Natural killer cell treated with Interleukin-12 subunit alpha and Interleukin-12 subunit beta and Interleukin-15 and Interleukin-18, amount 100 ng/mL, for 72 hours (primary cell): Measurements from ENCODE around the gene NCBP3. TPM values are rescaled to one million over a fixed set of nuclear protein-coding genes. Genes with fewer than 3 reads are reported as not detected.
A peak's percentile ranks its signal among the peaks of the same experiment; 100 is the strongest.

Experiments used
- ATAC-seq, 2 donors: fragments of 150-1000 bp; cut with Tn5 transposase in 1 of 2; sonication (Bioruptor Pico), chemical (Tn5 transposase) in 1 of 2; 2 replicates each; pipeline ENCODE4 v1.10.0; 2021
- DNase-seq: peaks from one replicate; pipeline ENCODE4 v3.0.0; 2022; ENCODE audit warnings: low spot score
- H3K27ac Mint-ChIP-seq, 2 donors: 1 replicate in 1 of 2; 2 replicates in 1 of 2; pipeline ENCODE4 v1.8.0; 2022; ENCODE audit warnings: mixed read lengths in 2 of 2, mild to moderate bottlenecking in 1 of 2, moderate library complexity in 1 of 2
- H3K27me3 Mint-ChIP-seq, 2 donors: 1 replicate in 1 of 2; 2 replicates in 1 of 2; pipeline ENCODE4 v1.8.0; 2022; ENCODE audit warnings: mixed read lengths in 2 of 2
- H3K36me3 Mint-ChIP-seq: one replicate; pipeline ENCODE4 v1.8.0; 2022; ENCODE audit warnings: mixed read lengths
- H3K4me1 Mint-ChIP-seq, 2 donors: 1 replicate in 1 of 2; 2 replicates in 1 of 2; pipeline ENCODE4 v1.8.0; 2022; ENCODE audit warnings: low read depth in 2 of 2, mixed read lengths in 2 of 2, mild to moderate bottlenecking in 1 of 2
- H3K4me3 Mint-ChIP-seq: one replicate; pipeline ENCODE4 v1.8.0; 2022; ENCODE audit warnings: mixed read lengths
- H3K9me3 Mint-ChIP-seq: 2 replicates; pipeline ENCODE4 v1.8.0; 2022; ENCODE audit warnings: mixed read lengths
- total RNA-seq, 2 donors: library from RNA; stranded (reverse); gene quantifications; one replicate each; pipeline ENCODE4 v1.2.3, GENCODE V29; 2022

Gene NCBP3
- total RNA-seq, 2 donors from 2014 or later: 52.4 to 71.9 TPM

- peak overlapping the region in 1 of 2 donors; percentile 27 for H3K27ac Mint-ChIP-seq
- no peaks in the 10 kb centered on the region for H3K27me3 Mint-ChIP-seq
- H3K4me1 Mint-ChIP-seq: peaks cover 8 to 17% of the 10 kb centered on the region in 2 donors
- ATAC-seq (peak in 1 of 2 donors; percentile 61), DNase-seq (peak; percentile 72)
- no peak overlapping the region for H3K4me3 Mint-ChIP-seq
- no peaks in the 10 kb centered on the region for H3K9me3 Mint-ChIP-seq
- peaks cover 31% of the 10 kb centered on the region for H3K36me3 Mint-ChIP-seq
Measured at GRCh38 chr17:3827124-3827773, 18.8 kb downstream of the NCBP3 start.

GRCh38 chr17:3826191-3826590, 19.9 kb downstream of the NCBP3 start:
- peak overlapping the region in 1 of 2 donors; percentile 32 for H3K27ac Mint-ChIP-seq
- DNase-seq (no peak), ATAC-seq (no peak)
- H3K4me3 Mint-ChIP-seq: no peak overlapping the region
- H3K9me3 Mint-ChIP-seq: no peaks in the 10 kb centered on the region
- peaks cover 8 to 17% of the 10 kb centered on the region in 2 donors for H3K4me1 Mint-ChIP-seq
- H3K27me3 Mint-ChIP-seq: no peaks in the 10 kb centered on the region
- H3K36me3 Mint-ChIP-seq: peaks cover 35% of the 10 kb centered on the region

GRCh38 chr17:3821101-3821500, 24.9 kb downstream of the NCBP3 start:
- DNase-seq (no peak), ATAC-seq (no peak)
- Mint-ChIP-seq H3K36me3 (peaks cover 24% of the 10 kb centered on the region), H3K27me3 (no peaks in the 10 kb centered on the region), H3K4me1 (peaks cover 2 to 8% of the 10 kb centered on the region in 2 donors), H3K9me3 (no peaks in the 10 kb centered on the region), H3K27ac (no peak overlapping the region), H3K4me3 (no peak overlapping the region)

GRCh38 chr17:3818786-3819185, 27.3 kb downstream of the NCBP3 start:
- H3K9me3 Mint-ChIP-seq: no peaks in the 10 kb centered on the region
- ATAC-seq (no peak), DNase-seq (no peak)
- no peak overlapping the region for H3K4me3 Mint-ChIP-seq
- H3K27ac Mint-ChIP-seq: no peak overlapping the region
- H3K27me3 Mint-ChIP-seq: no peaks in the 10 kb centered on the region
- peaks cover 2 to 4% of the 10 kb centered on the region in 2 donors for H3K4me1 Mint-ChIP-seq
- H3K36me3 Mint-ChIP-seq: peaks cover 30% of the 10 kb centered on the region

GRCh38 chr17:3817851-3818605, 28.0 kb downstream of the NCBP3 start:
- H3K9me3 Mint-ChIP-seq: no peaks in the 10 kb centered on the region

GRCh38 chr17:3815925-3816324, 30.1 kb downstream of the NCBP3 start:
- ATAC-seq: no peak
- Mint-ChIP-seq H3K36me3 (peaks cover 29% of the 10 kb centered on the region), H3K4me1 (peaks cover 2 to 4% of the 10 kb centered on the region in 2 donors)

More at GRCh38 chr17:3817851-3818605, 28.0 kb downstream of the NCBP3 start:
- ATAC-seq: no peak
- H3K27me3 Mint-ChIP-seq: no peaks in the 10 kb centered on the region
- DNase-seq: no peak
- peaks cover 2 to 4% of the 10 kb centered on the region in 2 donors for H3K4me1 Mint-ChIP-seq
- H3K36me3 Mint-ChIP-seq: peaks cover 27% of the 10 kb centered on the region
- no peak overlapping the region for H3K27ac Mint-ChIP-seq
- no peak overlapping the region for H3K4me3 Mint-ChIP-seq

GRCh38 chr17:3815122-3815521, 30.9 kb downstream of the NCBP3 start:
- peaks cover 2 to 4% of the 10 kb centered on the region in 2 donors for H3K4me1 Mint-ChIP-seq
- H3K27me3 Mint-ChIP-seq: no peaks in the 10 kb centered on the region
- no peak for ATAC-seq

More at GRCh38 chr17:3815925-3816324, 30.1 kb downstream of the NCBP3 start:
- no peak for DNase-seq
- H3K4me3 Mint-ChIP-seq: no peak overlapping the region
- no peak overlapping the region for H3K27ac Mint-ChIP-seq
- H3K27me3 Mint-ChIP-seq: no peaks in the 10 kb centered on the region
- no peaks in the 10 kb centered on the region for H3K9me3 Mint-ChIP-seq

GRCh38 chr17:3814361-3814760, 31.7 kb downstream of the NCBP3 start:
- H3K27ac Mint-ChIP-seq: no peak overlapping the region
- no peak overlapping the region for H3K4me3 Mint-ChIP-seq
- H3K27me3 Mint-ChIP-seq: no peaks in the 10 kb centered on the region
- ATAC-seq: no peak
- no peaks in the 10 kb centered on the region for H3K9me3 Mint-ChIP-seq
- peaks cover 34% of the 10 kb centered on the region for H3K36me3 Mint-ChIP-seq
- H3K4me1 Mint-ChIP-seq: peaks cover 4 to 8% of the 10 kb centered on the region in 2 donors
- no peak for DNase-seq

More at GRCh38 chr17:3815122-3815521, 30.9 kb downstream of the NCBP3 start:
- Mint-ChIP-seq H3K4me3 (no peak overlapping the region), H3K27ac (no peak overlapping the region), H3K9me3 (no peaks in the 10 kb centered on the region), H3K36me3 (peaks cover 29% of the 10 kb centered on the region)
- no peak for DNase-seq

GRCh38 chr17:3813171-3813570, 32.9 kb downstream of the NCBP3 start:
- Mint-ChIP-seq H3K27me3 (no peaks in the 10 kb centered on the region), H3K27ac (no peak overlapping the region), H3K4me3 (no peak overlapping the region), H3K36me3 (peaks cover 23% of the 10 kb centered on the region), H3K9me3 (no peaks in the 10 kb centered on the region), H3K4me1 (peaks cover 0 to 10% of the 10 kb centered on the region in 2 donors)
- ATAC-seq (no peak), DNase-seq (no peak)

GRCh38 chr17:3812771-3813170, 33.3 kb downstream of the NCBP3 start:
- no peaks in the 10 kb centered on the region for H3K27me3 Mint-ChIP-seq
- H3K9me3 Mint-ChIP-seq: no peaks in the 10 kb centered on the region
- ATAC-seq (no peak), DNase-seq (no peak)
- no peak overlapping the region for H3K4me3 Mint-ChIP-seq
- H3K27ac Mint-ChIP-seq: no peak overlapping the region
- peaks cover 22% of the 10 kb centered on the region for H3K36me3 Mint-ChIP-seq
- peaks cover 0 to 13% of the 10 kb centered on the region in 2 donors for H3K4me1 Mint-ChIP-seq

GRCh38 chr17:3812284-3812683, 33.8 kb downstream of the NCBP3 start:
- Mint-ChIP-seq H3K36me3 (peaks cover 23% of the 10 kb centered on the region), H3K4me1 (peaks cover 0 to 13% of the 10 kb centered on the region in 2 donors), H3K27me3 (no peaks in the 10 kb centered on the region), H3K27ac (no peak overlapping the region), H3K4me3 (no peak overlapping the region), H3K9me3 (no peaks in the 10 kb centered on the region)
- no peak for DNase-seq
- ATAC-seq: no peak

GRCh38 chr17:3810019-3810418, 36.0 kb downstream of the NCBP3 start:
- Mint-ChIP-seq H3K4me3 (no peak overlapping the region), H3K27ac (no peak overlapping the region), H3K36me3 (peaks cover 25% of the 10 kb centered on the region), H3K9me3 (no peaks in the 10 kb centered on the region), H3K4me1 (peaks cover 0 to 16% of the 10 kb centered on the region in 2 donors), H3K27me3 (no peaks in the 10 kb centered on the region)
- ATAC-seq: no peak
- no peak for DNase-seq

- Mint-ChIP-seq H3K36me3 (peaks cover 18% of the 10 kb centered on the region), H3K27ac (no peak overlapping the region), H3K4me1 (peaks cover 4 to 16% of the 10 kb centered on the region in 2 donors), H3K4me3 (no peak overlapping the region), H3K9me3 (no peaks in the 10 kb centered on the region), H3K27me3 (no peaks in the 10 kb centered on the region)
- ATAC-seq (no peak), DNase-seq (no peak)
Measured at GRCh38 chr17:3809135-3809534, 36.9 kb downstream of the NCBP3 start.

- no peak overlapping the region for H3K4me3 Mint-ChIP-seq
- H3K4me1 Mint-ChIP-seq: peaks cover 4 to 19% of the 10 kb centered on the region in 2 donors
- H3K36me3 Mint-ChIP-seq: peaks cover 17% of the 10 kb centered on the region
- H3K27me3 Mint-ChIP-seq: no peaks in the 10 kb centered on the region
- no peak for ATAC-seq
- no peak overlapping the region for H3K27ac Mint-ChIP-seq
- no peak for DNase-seq
- no peaks in the 10 kb centered on the region for H3K9me3 Mint-ChIP-seq
Measured at GRCh38 chr17:3808701-3809100, 37.3 kb downstream of the NCBP3 start.
